RWPE2 (cell line): ENCODE measurements around the gene PDE4B.

Experiments
- ATAC-seq: fragments of 200-7000 bp; cut with Tn5 transposase; 3 replicates; pipeline ENCODE4 v1.9.1; 2021; ENCODE audit warnings: low read depth
- DNase-seq: peaks from one replicate; pipeline ENCODE4 v3.0.0-alpha.2; 2020; ENCODE audit warnings: low spot score
- H3K27ac ChIP-seq: fragments of 450-650 bp; 2 replicates; pipeline ENCODE4 v1.5.1; 2017; ENCODE audit warnings: mild to moderate bottlenecking; ENCODE audit not compliant: poor library complexity, severe bottlenecking
- H3K27me3 ChIP-seq: fragments of 250-450 bp; sonication (Bioruptor Pico); 2 replicates; pipeline ENCODE4 v1.5.1; 2021; ENCODE audit warnings: mild to moderate bottlenecking, moderate library complexity; ENCODE audit not compliant: insufficient read depth, poor library complexity, severe bottlenecking
- H3K36me3 ChIP-seq: fragments of 250-450 bp; sonication (Bioruptor Pico); 2 replicates; pipeline ENCODE4 v1.5.1; 2020; ENCODE audit warnings: low read depth, mild to moderate bottlenecking, moderate library complexity
- H3K4me1 ChIP-seq: fragments of 250-450 bp; sonication (Bioruptor Pico); 2 replicates; pipeline ENCODE4 v1.5.1; 2021; ENCODE audit warnings: mild to moderate bottlenecking, moderate library complexity; ENCODE audit not compliant: insufficient read depth, poor library complexity, severe bottlenecking
- H3K4me3 ChIP-seq: fragments of 250-450 bp; sonication (Bioruptor Pico); 2 replicates; pipeline ENCODE4 v1.5.1; 2021; ENCODE audit warnings: mild to moderate bottlenecking, moderate library complexity; ENCODE audit not compliant: severe bottlenecking
- H3K9me3 ChIP-seq: fragments of 250-450 bp; sonication (Bioruptor Pico); 2 replicates; pipeline ENCODE4 v1.5.1; 2021; ENCODE audit warnings: mild to moderate bottlenecking, moderate library complexity; ENCODE audit not compliant: severe bottlenecking
- CTCF ChIP-seq: fragments of 450-650 bp; IDR thresholded peaks from one replicate; pipeline ENCODE4 v1.5.1; 2017; ENCODE audit warnings: mild to moderate bottlenecking, moderate library complexity; ENCODE audit not compliant: poor library complexity, severe bottlenecking

The PDE4B gene

GRCh38 chr1:66351478-66351877 is 558.8 kb downstream of the PDE4B start:
- Histone ChIP-seq H3K9me3 (no peaks in the 10 kb centered on the region), H3K4me1 (no peaks in the 10 kb centered on the region), H3K27ac (no peak overlapping the region), H3K27me3 (no peaks in the 10 kb centered on the region), H3K4me3 (no peak overlapping the region), H3K36me3 (no peaks in the 10 kb centered on the region)
- DNase-seq (no peak), ATAC-seq (no peak)
- TF ChIP-seq CTCF, result no peak

DNA sequence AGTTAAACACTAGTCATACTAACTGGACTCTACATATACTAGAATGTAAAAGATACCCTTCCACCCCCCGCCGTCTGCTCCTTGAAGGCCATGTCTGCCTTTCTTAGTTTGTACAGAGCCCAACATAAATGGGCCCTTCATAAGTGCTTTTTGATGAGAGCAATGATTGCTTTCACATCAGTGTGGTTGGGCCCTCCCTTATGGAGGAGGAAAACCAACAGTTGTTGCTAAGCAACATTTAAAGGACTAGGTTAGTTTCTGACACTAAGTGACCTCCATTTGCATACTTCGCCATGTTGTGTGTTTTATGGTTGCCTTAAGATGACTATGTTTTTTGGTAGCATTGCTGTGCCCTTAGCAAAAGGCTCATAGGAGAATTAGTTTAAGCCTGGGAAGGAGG is 559.2 kb downstream of the PDE4B start:
- no peak for TF ChIP-seq CTCF
- Histone ChIP-seq H3K9me3 (no peaks in the 10 kb centered on the region), H3K27me3 (no peaks in the 10 kb centered on the region), H3K36me3 (no peaks in the 10 kb centered on the region), H3K4me1 (no peaks in the 10 kb centered on the region), H3K27ac (no peak overlapping the region), H3K4me3 (no peak overlapping the region)
- DNase-seq, result no peak
- ATAC-seq, result no peak

- Histone ChIP-seq H3K9me3 (no peaks in the 10 kb centered on the region), H3K27me3 (no peaks in the 10 kb centered on the region), H3K4me3 (no peak overlapping the region), H3K27ac (no peak overlapping the region), H3K36me3 (no peaks in the 10 kb centered on the region), H3K4me1 (no peaks in the 10 kb centered on the region)
- no peak for TF ChIP-seq CTCF
- DNase-seq, result no peak
- no peak for ATAC-seq
Observed at GRCh38 chr1:66352792-66353191, 560.1 kb downstream of the PDE4B start.

DNA sequence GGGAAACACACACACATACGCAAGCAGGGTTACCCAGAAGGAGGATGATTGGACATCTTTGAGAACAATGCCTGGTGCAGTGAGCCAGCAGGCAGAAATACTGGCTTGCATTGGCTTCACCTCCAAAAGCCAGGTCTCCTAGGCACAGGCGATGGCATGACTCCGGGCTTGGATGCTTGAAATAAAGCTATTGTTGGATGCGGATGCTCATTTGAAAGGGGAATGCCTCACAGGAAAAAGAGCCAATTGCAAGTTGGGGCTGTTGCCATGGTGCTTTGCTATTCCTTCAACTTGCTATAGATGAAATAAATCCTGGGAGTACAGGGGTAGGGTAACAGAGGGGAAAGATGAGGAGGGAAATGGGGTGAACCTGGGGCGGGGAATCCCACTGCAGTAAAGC is 560.6 kb downstream of the PDE4B start:
- no peaks in the 10 kb centered on the region for H3K9me3 ChIP-seq
- H3K4me3 ChIP-seq, result no peak overlapping the region
- DNase-seq (no peak), ATAC-seq (no peak)
- H3K27ac ChIP-seq, result no peak overlapping the region
- no peaks in the 10 kb centered on the region for H3K4me1 ChIP-seq
- H3K27me3 ChIP-seq, result no peaks in the 10 kb centered on the region
- TF ChIP-seq CTCF, result no peak
- no peaks in the 10 kb centered on the region for H3K36me3 ChIP-seq

DNA sequence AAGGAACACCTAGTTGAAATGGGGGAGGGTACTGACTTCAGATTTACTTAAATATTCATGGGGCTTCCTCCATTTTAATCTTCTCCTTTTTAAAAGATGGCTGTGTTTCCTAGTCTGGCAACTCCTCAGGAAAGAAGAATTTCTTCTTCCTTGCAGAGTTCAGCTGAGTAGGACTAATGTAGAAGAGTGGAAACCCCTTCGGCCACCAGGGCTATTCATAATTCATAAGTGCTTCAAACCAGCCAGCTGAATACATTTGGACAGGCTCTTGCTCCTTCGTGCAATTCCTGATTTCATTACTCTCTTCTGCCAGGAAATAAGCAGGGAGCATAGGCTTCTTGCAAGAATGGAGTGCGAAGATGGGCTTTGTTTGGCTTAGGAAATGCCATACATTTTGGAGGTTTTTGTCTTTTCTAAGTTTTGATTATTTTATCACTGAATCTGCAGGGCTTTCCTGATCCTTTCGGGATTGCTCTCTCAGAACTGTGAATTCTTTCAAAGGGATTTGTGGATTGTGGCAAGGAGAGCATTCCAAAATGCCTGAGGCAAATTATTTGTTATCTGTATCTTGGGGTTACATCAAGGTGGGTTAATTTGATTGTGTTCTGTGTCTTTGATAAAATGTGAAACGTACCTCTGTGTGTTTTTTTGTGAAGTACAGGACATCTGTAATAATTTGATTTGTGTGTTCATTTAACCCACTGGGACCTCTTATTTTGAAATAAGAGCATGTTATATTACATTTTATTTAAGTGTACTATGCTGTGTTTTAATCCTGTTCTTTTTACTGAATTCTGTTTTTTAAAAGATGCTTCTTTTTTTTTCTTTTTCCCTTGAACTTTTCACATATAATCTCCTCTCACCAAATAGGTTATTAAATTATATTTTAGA is 561.9 kb downstream of the PDE4B start:
- Histone ChIP-seq H3K36me3 (no peaks in the 10 kb centered on the region), H3K27me3 (no peaks in the 10 kb centered on the region), H3K9me3 (no peaks in the 10 kb centered on the region), H3K4me3 (no peak overlapping the region), H3K4me1 (no peaks in the 10 kb centered on the region), H3K27ac (no peak overlapping the region)
- no peak for TF ChIP-seq CTCF
- DNase-seq, result no peak
- ATAC-seq, result no peak
